ENCODE results near the gene C16orf54. TPM values are rescaled to one million over a fixed set of nuclear protein-coding genes. Genes with fewer than 3 reads are reported as not detected.
A peak's percentile ranks its signal among the peaks of the same experiment; 100 is the strongest.
"Not testable (repeated sequence)": the region's sequence is repeated elsewhere in the genome, so short reads cannot be mapped to it uniquely, and the experiment has no call there.

Gene C16orf54
- total RNA-seq, result 18.0 and 18.5 TPM in 2 replicates

GRCh38 chr16:29745853-29746345 lies at the start of gene C16orf54:
Gene C16orf54, minus strand, starts transcription at chr16:29745990. Its CDS starts 1,039 bp downstream, at chr16:29744951.
- H3K9me3 Mint-ChIP-seq, result no peaks in the 10 kb centered on the region
- H3K27me3 Mint-ChIP-seq (ENCODE audit: low read depth), result no peaks in the 10 kb centered on the region
- intact Hi-C loops (cut with micrococcal nuclease), result loop anchor here (1.0 to 5.0 kb wide), 4 partner anchors 8 to 61 kb away; partner anchors contain the start of genes KIF22 and MAZ
- DNase-seq (ENCODE audit: low spot score), result peak; percentile 92
- peaks cover 46% of the 10 kb centered on the region for H3K36me3 Mint-ChIP-seq (ENCODE audit: low read depth)
- peaks cover 41% of the 10 kb centered on the region for H3K4me1 Mint-ChIP-seq (ENCODE audit: low read depth)
- peak within 1 kb of the TSS; percentile 98 for H3K4me3 Mint-ChIP-seq (ENCODE audit: low read depth)
- peak within 1 kb of the TSS; percentile 94 for H3K27ac Mint-ChIP-seq

- H3K27me3 Mint-ChIP-seq (ENCODE audit: low read depth), result no peaks in the 10 kb centered on the region
- H3K27ac Mint-ChIP-seq, result no peak overlapping the region
- peaks cover 35% of the 10 kb centered on the region for H3K4me1 Mint-ChIP-seq (ENCODE audit: low read depth)
- H3K36me3 Mint-ChIP-seq (ENCODE audit: low read depth), result peaks cover 78% of the 10 kb centered on the region
- H3K9me3 Mint-ChIP-seq, result no peaks in the 10 kb centered on the region
- intact Hi-C loops (cut with micrococcal nuclease), result no loop called here
- H3K4me3 Mint-ChIP-seq (ENCODE audit: low read depth), result no peak overlapping the region
- no peak for DNase-seq (ENCODE audit: low spot score)
Measured at GRCh38 chr16:29794231-29794710, 48.5 kb upstream of the C16orf54 start.

- peaks cover 67% of the 10 kb centered on the region for H3K36me3 Mint-ChIP-seq (ENCODE audit: low read depth)
- intact Hi-C loops (cut with micrococcal nuclease); H3K27me3 Mint-ChIP-seq (ENCODE audit: low read depth); H3K9me3 Mint-ChIP-seq; DNase-seq (ENCODE audit: low spot score): not testable (repeated sequence)
- peaks cover 37% of the 10 kb centered on the region for H3K4me1 Mint-ChIP-seq (ENCODE audit: low read depth)
- H3K4me3 Mint-ChIP-seq (ENCODE audit: low read depth), result peak overlapping the region; percentile 98
- H3K27ac Mint-ChIP-seq, result peak overlapping the region; percentile 56
Measured at GRCh38 chr16:29793153-29793552, 47.4 kb upstream of the C16orf54 start.

GRCh38 chr16:29791845-29792807 lies 46.3 kb upstream of the C16orf54 start:
- intact Hi-C loops (cut with micrococcal nuclease), result loop anchor here (2.0 kb wide), 1 partner anchor 47 kb away; the partner anchor contains the start of gene C16orf54
- no peaks in the 10 kb centered on the region for H3K9me3 Mint-ChIP-seq
- H3K27me3 Mint-ChIP-seq (ENCODE audit: low read depth), result no peaks in the 10 kb centered on the region
- peaks cover 59% of the 10 kb centered on the region for H3K36me3 Mint-ChIP-seq (ENCODE audit: low read depth)
- H3K27ac Mint-ChIP-seq, result peak overlapping the region; percentile 93
- peaks cover 44% of the 10 kb centered on the region for H3K4me1 Mint-ChIP-seq (ENCODE audit: low read depth)
- peak overlapping the region; percentile 98 for H3K4me3 Mint-ChIP-seq (ENCODE audit: low read depth)
- DNase-seq (ENCODE audit: low spot score), result no peak

- intact Hi-C loops (cut with micrococcal nuclease), result loop anchor here (1.0 to 2.0 kb wide), 5 partner anchors 14 to 91 kb away; partner anchors contain the start of genes C16orf54 and PAGR1
- Mint-ChIP-seq H3K9me3 (no peaks in the 10 kb centered on the region), H3K27me3 (ENCODE audit: low read depth) (no peaks in the 10 kb centered on the region), H3K4me1 (ENCODE audit: low read depth) (peaks cover 42% of the 10 kb centered on the region), H3K4me3 (ENCODE audit: low read depth) (peak overlapping the region; percentile 98), H3K27ac (peak overlapping the region; percentile 93), H3K36me3 (ENCODE audit: low read depth) (peaks cover 49% of the 10 kb centered on the region)
- no peak for DNase-seq (ENCODE audit: low spot score)
Measured at GRCh38 chr16:29790949-29791844, 45.4 kb upstream of the C16orf54 start.

- Mint-ChIP-seq H3K27ac (peak within 1 kb of the TSS; percentile 93), H3K36me3 (ENCODE audit: low read depth) (peaks cover 43% of the 10 kb centered on the region), H3K4me3 (ENCODE audit: low read depth) (peak within 1 kb of the TSS; percentile 98), H3K27me3 (ENCODE audit: low read depth) (no peaks in the 10 kb centered on the region), H3K9me3 (no peaks in the 10 kb centered on the region), H3K4me1 (ENCODE audit: low read depth) (peaks cover 46% of the 10 kb centered on the region)
- intact Hi-C loops (cut with micrococcal nuclease), result loop anchor here (1.0 to 2.0 kb wide), 5 partner anchors 15 to 90 kb away; partner anchors contain the start of genes C16orf54 and PAGR1
- DNase-seq (ENCODE audit: low spot score), result peak; percentile 100
Measured at GRCh38 chr16:29790183-29790948, 44.6 kb upstream of the C16orf54 start, which contains the start of gene KIF22. Gene KIF22, plus strand, starts transcription at chr16:29790751. Its CDS starts 9 bp downstream, at chr16:29790760.

GRCh38 chr16:29789775-29790182 lies 44.0 kb upstream of the C16orf54 start:
- no peak for DNase-seq (ENCODE audit: low spot score)
- Mint-ChIP-seq H3K27me3 (ENCODE audit: low read depth) (no peaks in the 10 kb centered on the region), H3K4me3 (ENCODE audit: low read depth) (peak overlapping the region; percentile 98), H3K4me1 (ENCODE audit: low read depth) (peaks cover 48% of the 10 kb centered on the region), H3K9me3 (no peaks in the 10 kb centered on the region), H3K36me3 (ENCODE audit: low read depth) (peaks cover 37% of the 10 kb centered on the region), H3K27ac (peak overlapping the region; percentile 93)
- intact Hi-C loops (cut with micrococcal nuclease), result loop anchor here (1.0 to 2.0 kb wide), 5 partner anchors 16 to 89 kb away; partner anchors contain the start of genes C16orf54 and PAGR1

- Mint-ChIP-seq H3K4me1 (ENCODE audit: low read depth) (peaks cover 39% of the 10 kb centered on the region), H3K36me3 (ENCODE audit: low read depth) (peaks cover 17% of the 10 kb centered on the region)
- H3K4me3 Mint-ChIP-seq (ENCODE audit: low read depth); DNase-seq (ENCODE audit: low spot score); intact Hi-C loops (cut with micrococcal nuclease); H3K9me3 Mint-ChIP-seq; H3K27ac Mint-ChIP-seq; H3K27me3 Mint-ChIP-seq (ENCODE audit: low read depth): not testable (repeated sequence)
Measured at GRCh38 chr16:29787155-29787554, 41.4 kb upstream of the C16orf54 start.

GRCh38 chr16:29784901-29785500 lies 39.2 kb upstream of the C16orf54 start:
- H3K27ac Mint-ChIP-seq, result no peak overlapping the region
- peak overlapping the region; percentile 57 for H3K4me3 Mint-ChIP-seq (ENCODE audit: low read depth)
- no peaks in the 10 kb centered on the region for H3K9me3 Mint-ChIP-seq
- no peaks in the 10 kb centered on the region for H3K27me3 Mint-ChIP-seq (ENCODE audit: low read depth)
- H3K36me3 Mint-ChIP-seq (ENCODE audit: low read depth), result no peaks in the 10 kb centered on the region
- peaks cover 31% of the 10 kb centered on the region for H3K4me1 Mint-ChIP-seq (ENCODE audit: low read depth)
- DNase-seq (ENCODE audit: low spot score), result peak; percentile 67
- intact Hi-C loops (cut with micrococcal nuclease), result no loop called here

- Mint-ChIP-seq H3K27ac (no peak overlapping the region), H3K4me3 (ENCODE audit: low read depth) (no peak overlapping the region), H3K9me3 (no peaks in the 10 kb centered on the region), H3K27me3 (ENCODE audit: low read depth) (peaks cover 6% of the 10 kb centered on the region), H3K4me1 (ENCODE audit: low read depth) (peaks cover 29% of the 10 kb centered on the region), H3K36me3 (ENCODE audit: low read depth) (no peaks in the 10 kb centered on the region)
- no peak for DNase-seq (ENCODE audit: low spot score)
- intact Hi-C loops (cut with micrococcal nuclease), result no loop called here
Measured at GRCh38 chr16:29784157-29784556, 38.4 kb upstream of the C16orf54 start.
